Astrocyte of the spinal cord (primary cell): ENCODE data around the gene ANKHD1.

Source experiments
- DNase-seq: peaks from one replicate; pipeline ENCODE4 v3.0.0; 2011; ENCODE audit warnings: low read depth, low spot score
- H3K4me3 ChIP-seq: 2 replicates; pipeline ENCODE4 v1.5.1; 2011; ENCODE audit warnings: low read depth, mild to moderate bottlenecking, low read length, moderate library complexity
- CTCF ChIP-seq: IDR thresholded peaks from 2 replicates; pipeline ENCODE4 v1.5.1; 2012; ENCODE audit warnings: low read depth, mild to moderate bottlenecking, low read length, inconsistent platforms
- in situ Hi-C: cut with HindIII; loops from 2 replicates; pipeline ENCODE4 v1.10.0; 2017; ENCODE audit warnings: low sequenced_read_pairs

Gene ANKHD1

GRCh38 chr5:140365282-140365681 is 36.4 kb upstream of the ANKHD1 start:
- no peak for DNase-seq
- TF ChIP-seq CTCF = no peak
- in situ Hi-C loops = no loop called here
- H3K4me3 ChIP-seq = no peak overlapping the region

- no peak for TF ChIP-seq CTCF
- in situ Hi-C loops = no loop called here
- no peak for DNase-seq
Observed at GRCh38 chr5:140365941-140366340, 35.7 kb upstream of the ANKHD1 start.

GRCh38 chr5:140366589-140367255 is 34.9 kb upstream of the ANKHD1 start:
- H3K4me3 ChIP-seq = no peak overlapping the region
- DNase-seq = no peak
- no peak for TF ChIP-seq CTCF
- in situ Hi-C loops = no loop called here

More at GRCh38 chr5:140365941-140366340, 35.7 kb upstream of the ANKHD1 start:
- no peak overlapping the region for H3K4me3 ChIP-seq

GRCh38 chr5:140367256-140368013 is 34.2 kb upstream of the ANKHD1 start:
- no peak for DNase-seq
- no peak overlapping the region for H3K4me3 ChIP-seq
- TF ChIP-seq CTCF = no peak
- in situ Hi-C loops = no loop called here

- TF ChIP-seq CTCF = no peak
- no peak for DNase-seq
- no peak overlapping the region for H3K4me3 ChIP-seq
- in situ Hi-C loops = no loop called here
Observed at GRCh38 chr5:140371356-140372151, 30.1 kb upstream of the ANKHD1 start.

GRCh38 chr5:140372971-140373487 is 28.6 kb upstream of the ANKHD1 start:
- DNase-seq = peak; percentile 76
- peak; percentile 92 for TF ChIP-seq CTCF
- in situ Hi-C loops = no loop called here
- no peak overlapping the region for H3K4me3 ChIP-seq
